SK-N-SH treated with all-trans-retinoic acid at 6 μM for 48 hours (cell line): ENCODE results near the gene SURF2.

ENCODE experiments used
- ARNTL ChIP-seq: fragments of 450-650 bp; formaldehyde crosslinking; IDR thresholded peaks from 2 replicates; pipeline ENCODE4 v1.5.0; 2020; ENCODE audit warnings: low read depth, mild to moderate bottlenecking, moderate library complexity, borderline replicate concordance
- BACH2 ChIP-seq: fragments of 250-450 bp; sonication (Bioruptor Pico); IDR thresholded peaks from 2 replicates; pipeline ENCODE4 v1.9.0; 2021; ENCODE audit warnings: mild to moderate bottlenecking, borderline replicate concordance
- CSDC2 ChIP-seq: fragments of 250-450 bp; sonication (Bioruptor Pico); IDR thresholded peaks from 2 replicates; pipeline ENCODE4 v1.5.0; 2020; ENCODE audit warnings: mild to moderate bottlenecking, moderate library complexity
- ESRRG ChIP-seq: fragments of 250-450 bp; sonication (Bioruptor Pico); IDR thresholded peaks from 2 replicates; pipeline ENCODE4 v1.6.1; 2021; ENCODE audit warnings: mild to moderate bottlenecking
- GLIS3 ChIP-seq: fragments of 250-450 bp; sonication (Bioruptor Pico); IDR thresholded peaks from 2 replicates; pipeline ENCODE4 v1.5.0; 2020; ENCODE audit warnings: mild to moderate bottlenecking, moderate library complexity
- OSR1 ChIP-seq: fragments of 250-450 bp; sonication (Bioruptor Pico); IDR thresholded peaks from 2 replicates; pipeline ENCODE4 v1.8.0; 2022; ENCODE audit warnings: moderate library complexity, mild to moderate bottlenecking, inconsistent platforms
- RARB ChIP-seq: fragments of 250-450 bp; sonication (Bioruptor Pico); IDR thresholded peaks from 2 replicates; pipeline ENCODE4 v1.8.0; 2021; ENCODE audit warnings: mild to moderate bottlenecking, moderate library complexity
- ZFP30 ChIP-seq: fragments of 450-650 bp; formaldehyde crosslinking; IDR thresholded peaks from 2 replicates; pipeline ENCODE4 v1.5.0; 2022; ENCODE audit warnings: mild to moderate bottlenecking, moderate library complexity
- ZNF565 ChIP-seq: fragments of 450-650 bp; formaldehyde crosslinking; conservative IDR thresholded peaks from 2 replicates; pipeline ENCODE4 v1.5.0; 2020; ENCODE audit warnings: low read depth, mild to moderate bottlenecking, moderate library complexity
- ZNF8 ChIP-seq: fragments of 450-650 bp; formaldehyde crosslinking; IDR thresholded peaks from 2 replicates; pipeline ENCODE4 v1.5.0; 2020; ENCODE audit warnings: mild to moderate bottlenecking, moderate library complexity
- TF ChIP-seq, protein P1 (sequence below): fragments of 250-450 bp; sonication (Bioruptor Pico); IDR thresholded peaks from 2 replicates; pipeline ENCODE4 v1.5.1; 2021; ENCODE audit warnings: mild to moderate bottlenecking, moderate library complexity
- TF ChIP-seq, protein P2 (sequence below): fragments of 250-450 bp; sonication (Bioruptor Pico); IDR thresholded peaks from 2 replicates; pipeline ENCODE4 v1.5.1; 2020; ENCODE audit warnings: low read depth, mild to moderate bottlenecking, moderate library complexity
- TF ChIP-seq, protein P3 (sequence below): fragments of 250-450 bp; sonication (Bioruptor Pico); IDR thresholded peaks from 2 replicates; pipeline ENCODE4 v1.8.0; 2020; ENCODE audit warnings: mild to moderate bottlenecking, moderate library complexity, borderline replicate concordance
- TF ChIP-seq, protein P4 (sequence below): fragments of 250-450 bp; sonication (Bioruptor Pico); IDR thresholded peaks from 2 replicates; pipeline ENCODE4 v1.8.0; 2021; ENCODE audit warnings: low read depth, mild to moderate bottlenecking, moderate library complexity, borderline replicate concordance

DNA sequence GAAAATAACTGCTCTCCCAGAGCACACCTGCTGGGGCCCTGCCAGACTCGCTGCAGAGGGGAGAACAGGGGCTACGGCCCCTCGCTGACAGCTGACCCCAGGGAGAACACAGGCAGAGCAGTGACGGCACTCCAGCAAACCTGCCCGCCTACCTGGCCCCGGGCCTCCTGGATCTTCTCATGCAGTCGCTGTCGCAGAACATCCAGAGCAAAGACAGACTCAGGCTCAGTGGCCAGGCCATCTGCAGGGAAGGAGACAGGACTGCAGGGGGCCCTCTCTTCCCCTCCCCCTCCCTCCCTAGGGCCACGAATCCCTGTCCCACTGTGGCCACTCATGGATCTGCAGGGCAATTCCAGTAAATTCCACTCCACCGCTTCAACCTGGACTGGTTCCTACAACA lies 22.8 kb upstream of the SURF2 start:
- TF ChIP-seq CSDC2 (CRISPR knock-in tag), result no peak
- no peak for TF ChIP-seq BACH2 (CRISPR knock-in tag)
- TF ChIP-seq ESRRG (CRISPR knock-in tag), result no peak
- TF ChIP-seq OSR1 (CRISPR knock-in tag), result no peak
- TF ChIP-seq GLIS3 (CRISPR knock-in tag), result no peak
- TF ChIP-seq, protein P1, sequence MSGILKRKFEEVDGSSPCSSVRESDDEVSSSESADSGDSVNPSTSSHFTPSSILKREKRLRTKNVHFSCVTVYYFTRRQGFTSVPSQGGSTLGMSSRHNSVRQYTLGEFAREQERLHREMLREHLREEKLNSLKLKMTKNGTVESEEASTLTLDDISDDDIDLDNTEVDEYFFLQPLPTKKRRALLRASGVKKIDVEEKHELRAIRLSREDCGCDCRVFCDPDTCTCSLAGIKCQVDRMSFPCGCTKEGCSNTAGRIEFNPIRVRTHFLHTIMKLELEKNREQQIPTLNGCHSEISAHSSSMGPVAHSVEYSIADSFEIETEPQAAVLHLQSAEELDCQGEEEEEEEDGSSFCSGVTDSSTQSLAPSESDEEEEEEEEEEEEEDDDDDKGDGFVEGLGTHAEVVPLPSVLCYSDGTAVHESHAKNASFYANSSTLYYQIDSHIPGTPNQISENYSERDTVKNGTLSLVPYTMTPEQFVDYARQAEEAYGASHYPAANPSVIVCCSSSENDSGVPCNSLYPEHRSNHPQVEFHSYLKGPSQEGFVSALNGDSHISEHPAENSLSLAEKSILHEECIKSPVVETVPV (CRISPR knock-in tag), result no peak
- TF ChIP-seq ARNTL, result no peak
- TF ChIP-seq ZFP30, result no peak
- TF ChIP-seq ZNF8 (CRISPR knock-in tag), result no peak
- no peak for TF ChIP-seq RARB (CRISPR knock-in tag)
- TF ChIP-seq, protein P2, sequence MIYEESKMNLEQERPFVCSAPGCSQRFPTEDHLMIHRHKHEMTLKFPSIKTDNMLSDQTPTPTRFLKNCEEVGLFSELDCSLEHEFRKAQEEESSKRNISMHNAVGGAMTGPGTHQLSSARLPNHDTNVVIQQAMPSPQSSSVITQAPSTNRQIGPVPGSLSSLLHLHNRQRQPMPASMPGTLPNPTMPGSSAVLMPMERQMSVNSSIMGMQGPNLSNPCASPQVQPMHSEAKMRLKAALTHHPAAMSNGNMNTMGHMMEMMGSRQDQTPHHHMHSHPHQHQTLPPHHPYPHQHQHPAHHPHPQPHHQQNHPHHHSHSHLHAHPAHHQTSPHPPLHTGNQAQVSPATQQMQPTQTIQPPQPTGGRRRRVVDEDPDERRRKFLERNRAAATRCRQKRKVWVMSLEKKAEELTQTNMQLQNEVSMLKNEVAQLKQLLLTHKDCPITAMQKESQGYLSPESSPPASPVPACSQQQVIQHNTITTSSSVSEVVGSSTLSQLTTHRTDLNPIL (CRISPR knock-in tag), result no peak
- TF ChIP-seq, protein P3, sequence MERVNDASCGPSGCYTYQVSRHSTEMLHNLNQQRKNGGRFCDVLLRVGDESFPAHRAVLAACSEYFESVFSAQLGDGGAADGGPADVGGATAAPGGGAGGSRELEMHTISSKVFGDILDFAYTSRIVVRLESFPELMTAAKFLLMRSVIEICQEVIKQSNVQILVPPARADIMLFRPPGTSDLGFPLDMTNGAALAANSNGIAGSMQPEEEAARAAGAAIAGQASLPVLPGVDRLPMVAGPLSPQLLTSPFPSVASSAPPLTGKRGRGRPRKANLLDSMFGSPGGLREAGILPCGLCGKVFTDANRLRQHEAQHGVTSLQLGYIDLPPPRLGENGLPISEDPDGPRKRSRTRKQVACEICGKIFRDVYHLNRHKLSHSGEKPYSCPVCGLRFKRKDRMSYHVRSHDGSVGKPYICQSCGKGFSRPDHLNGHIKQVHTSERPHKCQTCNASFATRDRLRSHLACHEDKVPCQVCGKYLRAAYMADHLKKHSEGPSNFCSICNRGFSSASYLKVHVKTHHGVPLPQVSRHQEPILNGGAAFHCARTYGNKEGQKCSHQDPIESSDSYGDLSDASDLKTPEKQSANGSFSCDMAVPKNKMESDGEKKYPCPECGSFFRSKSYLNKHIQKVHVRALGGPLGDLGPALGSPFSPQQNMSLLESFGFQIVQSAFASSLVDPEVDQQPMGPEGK (CRISPR knock-in tag), result no peak
- TF ChIP-seq ZNF565 (CRISPR knock-in tag), result no peak
- TF ChIP-seq, protein P4, sequence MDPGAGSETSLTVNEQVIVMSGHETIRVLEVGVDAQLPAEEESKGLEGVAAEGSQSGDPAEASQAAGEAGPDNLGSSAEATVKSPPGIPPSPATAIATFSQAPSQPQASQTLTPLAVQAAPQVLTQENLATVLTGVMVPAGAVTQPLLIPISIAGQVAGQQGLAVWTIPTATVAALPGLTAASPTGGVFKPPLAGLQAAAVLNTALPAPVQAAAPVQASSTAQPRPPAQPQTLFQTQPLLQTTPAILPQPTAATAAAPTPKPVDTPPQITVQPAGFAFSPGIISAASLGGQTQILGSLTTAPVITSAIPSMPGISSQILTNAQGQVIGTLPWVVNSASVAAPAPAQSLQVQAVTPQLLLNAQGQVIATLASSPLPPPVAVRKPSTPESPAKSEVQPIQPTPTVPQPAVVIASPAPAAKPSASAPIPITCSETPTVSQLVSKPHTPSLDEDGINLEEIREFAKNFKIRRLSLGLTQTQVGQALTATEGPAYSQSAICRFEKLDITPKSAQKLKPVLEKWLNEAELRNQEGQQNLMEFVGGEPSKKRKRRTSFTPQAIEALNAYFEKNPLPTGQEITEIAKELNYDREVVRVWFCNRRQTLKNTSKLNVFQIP (CRISPR knock-in tag), result no peak
